ENCODE measurements around the gene PPP2R5E. TPM values are rescaled to one million over a fixed set of nuclear protein-coding genes. Genes with fewer than 3 reads are reported as not detected.

Gene PPP2R5E
- total and polyA plus RNA-seq, 9 of the 15 experiments (the other 6 are each of a cell fraction or from before 2014, with no cell fraction given), result 4.2 to 30.3 (median 11.0) TPM

- no peak for TF ChIP-seq CREB3L1 (IDR thresholded peaks at IDR 0.05; ENCODE audit: borderline replicate concordance, low read depth)
- TF ChIP-seq HDAC6 (IDR thresholded peaks at IDR 0.05; ENCODE audit: low read depth, low read length), result no peak
- TF ChIP-seq MEF2A (IDR thresholded peaks at IDR 0.05; ENCODE audit: control insufficient read depth, low read depth, low read length), result no peak
- TF ChIP-seq ZNF740 (CRISPR knock-in tag; IDR thresholded peaks at IDR 0.05), result no peak
- TF ChIP-seq ZNF740 (tag; IDR thresholded peaks at IDR 0.05), result 0 out of 4 replicates have a peak, but pooled peaks of 1 of the 2 experiments have one; percentile 8
- peak; percentile 16 for TF ChIP-seq KDM5B (IDR thresholded peaks at IDR 0.05; ENCODE audit: insufficient replicate concordance, low read depth, low read length)
- 0 out of 2 replicates have a peak, but pooled peaks have one; percentile 16 for TF ChIP-seq VEZF1 (CRISPR knock-in tag; IDR thresholded peaks at IDR 0.05)
- TF ChIP-seq CREB1 (IDR thresholded peaks at IDR 0.05), result no peak
- TF ChIP-seq CREB1 (CRISPR knock-in tag; IDR thresholded peaks at IDR 0.05), result no peak
- 0 out of 2 replicates have a peak, but pooled peaks have one; percentile 3 for TF ChIP-seq EGR1 (conservative IDR thresholded peaks at IDR 0.05)
- TF ChIP-seq ZNF3 (CRISPR knock-in tag; IDR thresholded peaks at IDR 0.05), result no peak
- no peak for TF ChIP-seq STAT5B (CRISPR knock-in tag; IDR thresholded peaks at IDR 0.05)
These were observed 762 bp downstream of the PPP2R5E start (continued) for GRCh38 chr14:63542231-63542999.
